Lower lobe of right lung (tissue), 2 donors: ENCODE data around the gene CDC42BPB. TPM values are rescaled to one million over a fixed set of nuclear protein-coding genes. Genes with fewer than 3 reads are reported as not detected.

Experiments
- ATAC-seq, 2 donors: fragments of 200-7000 bp; cut with Tn5 transposase; one replicate each; pipeline ENCODE4 v1.9.1; 2020 to 2022; ENCODE audit warnings: mild to moderate bottlenecking in 2 of 2, moderate library complexity in 2 of 2
- DNase-seq: peaks from one replicate; pipeline ENCODE4 v3.0.0-alpha.2; 2020
- H3K27ac ChIP-seq: fragments of 200-600 bp; one replicate; pipeline ENCODE4 v1.8.0; 2022
- H3K27me3 ChIP-seq: fragments of 200-600 bp; one replicate; pipeline ENCODE4 v1.8.0; 2022; ENCODE audit warnings: low read depth
- H3K36me3 ChIP-seq: fragments of 200-600 bp; one replicate; pipeline ENCODE4 v1.8.0; 2022; ENCODE audit warnings: mild to moderate bottlenecking
- H3K4me1 ChIP-seq: fragments of 200-600 bp; one replicate; pipeline ENCODE4 v1.8.0; 2022
- H3K4me3 ChIP-seq: fragments of 200-600 bp; one replicate; pipeline ENCODE4 v1.8.0; 2022; ENCODE audit warnings: mild to moderate bottlenecking
- H3K9me3 ChIP-seq: fragments of 200-600 bp; one replicate; pipeline ENCODE4 v1.8.0; 2022
- intact Hi-C: fragments of 100-400 bp; cut with DNase I; formaldehyde crosslinking; loops from one replicate; pipeline ENCODE4 v1.11.0; 2022
- total RNA-seq: library from RNA; stranded (reverse); fragmentation: NEBNext Ultra II Directional; extraction: Animal tissue kit (Norgen Biotek cat#: 25700); gene quantifications from one replicate; pipeline ENCODE4 v1.2.1, GENCODE V29; 2021
- TF ChIP-seq, protein P1 (sequence below): fragments of 200-600 bp; IDR thresholded peaks from one replicate; pipeline ENCODE4 v1.8.0; 2022; ENCODE audit warnings: antibody characterized with exemption, mild to moderate bottlenecking
- donor health status: DM: no; HTN: yes; CAD: no; lungs with severe emphysema.

The CDC42BPB gene
- total RNA-seq, 1 donor from 2014 or later: 114 TPM

GRCh38 chr14:102911991-102912761 lies 145.2 kb downstream of the CDC42BPB start:
- no peak overlapping the region for H3K27ac ChIP-seq
- H3K27me3 ChIP-seq: no peaks in the 10 kb centered on the region
- intact Hi-C loops: no loop called here
- DNase-seq (no peak), ATAC-seq (no peak)
- H3K36me3 ChIP-seq: peaks cover 6% of the 10 kb centered on the region
- no peaks in the 10 kb centered on the region for H3K9me3 ChIP-seq
- TF ChIP-seq, protein P1, sequence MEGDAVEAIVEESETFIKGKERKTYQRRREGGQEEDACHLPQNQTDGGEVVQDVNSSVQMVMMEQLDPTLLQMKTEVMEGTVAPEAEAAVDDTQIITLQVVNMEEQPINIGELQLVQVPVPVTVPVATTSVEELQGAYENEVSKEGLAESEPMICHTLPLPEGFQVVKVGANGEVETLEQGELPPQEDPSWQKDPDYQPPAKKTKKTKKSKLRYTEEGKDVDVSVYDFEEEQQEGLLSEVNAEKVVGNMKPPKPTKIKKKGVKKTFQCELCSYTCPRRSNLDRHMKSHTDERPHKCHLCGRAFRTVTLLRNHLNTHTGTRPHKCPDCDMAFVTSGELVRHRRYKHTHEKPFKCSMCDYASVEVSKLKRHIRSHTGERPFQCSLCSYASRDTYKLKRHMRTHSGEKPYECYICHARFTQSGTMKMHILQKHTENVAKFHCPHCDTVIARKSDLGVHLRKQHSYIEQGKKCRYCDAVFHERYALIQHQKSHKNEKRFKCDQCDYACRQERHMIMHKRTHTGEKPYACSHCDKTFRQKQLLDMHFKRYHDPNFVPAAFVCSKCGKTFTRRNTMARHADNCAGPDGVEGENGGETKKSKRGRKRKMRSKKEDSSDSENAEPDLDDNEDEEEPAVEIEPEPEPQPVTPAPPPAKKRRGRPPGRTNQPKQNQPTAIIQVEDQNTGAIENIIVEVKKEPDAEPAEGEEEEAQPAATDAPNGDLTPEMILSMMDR: no peak
- no peaks in the 10 kb centered on the region for H3K4me1 ChIP-seq
- H3K4me3 ChIP-seq: no peak overlapping the region

DNA sequence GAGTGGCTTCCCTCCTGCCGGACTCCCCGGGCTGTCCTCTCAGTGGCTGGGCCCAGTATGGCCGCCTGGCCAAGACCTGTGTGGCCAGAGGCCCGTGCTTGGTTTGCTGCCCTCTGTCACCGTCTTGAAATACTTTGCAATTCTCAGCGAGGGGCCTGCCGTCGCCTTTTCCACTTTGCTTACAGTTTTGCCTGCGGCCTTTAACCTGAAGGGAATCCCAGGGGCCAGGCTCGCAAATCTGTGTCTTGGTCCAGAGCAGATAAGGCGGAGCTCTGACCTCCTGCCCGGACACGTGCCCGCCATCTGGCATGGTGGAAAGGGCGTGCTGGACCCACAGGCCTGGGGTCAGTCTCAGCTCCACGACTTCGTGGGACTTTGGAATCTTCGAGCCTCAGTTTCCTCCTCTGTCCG lies 145.8 kb downstream of the CDC42BPB start:
- H3K36me3 ChIP-seq: peaks cover 12% of the 10 kb centered on the region

DNA sequence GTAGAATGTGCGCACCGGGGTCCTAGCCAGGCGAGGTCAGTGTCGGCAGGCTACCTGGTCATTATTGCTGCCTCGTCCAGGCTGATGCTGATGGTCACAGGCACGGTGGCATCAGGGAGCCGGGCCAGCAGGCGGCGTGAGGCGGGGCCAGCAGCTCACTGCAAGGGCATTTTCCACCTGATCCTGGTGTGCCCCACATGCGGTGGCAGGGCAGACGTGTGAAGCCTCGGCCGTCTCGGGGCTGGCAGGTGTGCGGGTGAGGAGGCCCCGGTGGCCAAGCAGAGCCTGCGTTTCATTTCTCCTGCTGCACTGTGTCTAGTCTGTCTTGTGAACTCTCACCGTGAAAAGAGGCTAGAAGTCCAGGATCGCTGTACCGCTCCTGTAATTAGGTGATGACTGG lies 146.9 kb downstream of the CDC42BPB start:
- TF ChIP-seq, protein P1: no peak
- intact Hi-C loops: no loop called here

More for the DNA sequence above, 145.8 kb downstream of the CDC42BPB start:
- Histone ChIP-seq H3K4me3 (no peak overlapping the region), H3K27me3 (no peaks in the 10 kb centered on the region), H3K4me1 (no peaks in the 10 kb centered on the region), H3K9me3 (no peaks in the 10 kb centered on the region), H3K27ac (no peak overlapping the region)
- TF ChIP-seq, protein P1: no peak
- intact Hi-C loops: no loop called here
- ATAC-seq: no peak
- DNase-seq: no peak

DNA sequence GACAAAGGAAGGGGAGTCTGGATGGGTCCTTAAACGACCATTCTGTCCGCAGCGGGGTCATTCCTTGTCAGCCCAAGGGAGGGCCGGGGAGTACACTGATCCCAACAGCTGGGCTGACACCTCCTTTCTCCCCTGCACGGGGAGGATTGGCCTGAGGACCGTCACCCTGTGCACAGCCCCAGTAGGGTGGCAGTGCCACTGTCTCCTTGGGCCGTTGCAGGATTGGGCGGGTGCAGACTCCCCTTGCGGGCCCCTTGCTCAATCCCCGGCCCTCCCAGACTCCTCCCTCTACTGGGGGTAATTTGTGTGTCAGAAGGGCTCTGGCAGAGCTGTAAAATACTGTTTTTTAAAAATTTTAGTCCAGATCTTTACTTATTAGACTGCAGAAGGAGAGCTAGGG lies 147.4 kb downstream of the CDC42BPB start:
- DNase-seq (no peak), ATAC-seq (no peak)
- intact Hi-C loops: no loop called here
- Histone ChIP-seq H3K36me3 (peaks cover 26% of the 10 kb centered on the region), H3K4me3 (no peak overlapping the region), H3K4me1 (no peaks in the 10 kb centered on the region), H3K9me3 (no peaks in the 10 kb centered on the region), H3K27ac (no peak overlapping the region), H3K27me3 (no peaks in the 10 kb centered on the region)
- TF ChIP-seq, protein P1: no peak

More for the DNA sequence above, 146.9 kb downstream of the CDC42BPB start:
- no peak for DNase-seq
- no peak for ATAC-seq
- H3K9me3 ChIP-seq: no peaks in the 10 kb centered on the region
- no peaks in the 10 kb centered on the region for H3K4me1 ChIP-seq
- peaks cover 20% of the 10 kb centered on the region for H3K36me3 ChIP-seq
- H3K27ac ChIP-seq: no peak overlapping the region
- H3K27me3 ChIP-seq: no peaks in the 10 kb centered on the region
- H3K4me3 ChIP-seq: no peak overlapping the region

GRCh38 chr14:102909462-102909861 lies 147.9 kb downstream of the CDC42BPB start:
- Histone ChIP-seq H3K27me3 (no peaks in the 10 kb centered on the region), H3K27ac (no peak overlapping the region), H3K4me3 (no peak overlapping the region), H3K4me1 (no peaks in the 10 kb centered on the region), H3K9me3 (no peaks in the 10 kb centered on the region), H3K36me3 (peaks cover 27% of the 10 kb centered on the region)
- no peak for ATAC-seq
- DNase-seq: no peak
- intact Hi-C loops: no loop called here
- TF ChIP-seq, protein P1: no peak
